LNCaP clone FGC (cell line): ENCODE results near the gene DPPA4.

ENCODE experiments used
- DNase-seq: peaks from one replicate; pipeline ENCODE4 v3.0.0-alpha.2; 2011; ENCODE audit warnings: low read depth
- H3K4me3 ChIP-seq: 2 replicates; pipeline ENCODE4 v1.5.1; 2011; ENCODE audit warnings: mild to moderate bottlenecking, low read depth, low read length, control low read depth
- CTCF ChIP-seq: IDR thresholded peaks from 2 replicates; pipeline ENCODE4 v1.5.1; 2012; ENCODE audit warnings: mild to moderate bottlenecking; ENCODE audit not compliant: control insufficient read depth, insufficient read depth; ENCODE audit errors: extremely low read depth

Gene DPPA4

GRCh38 chr3:109339197-109339596 is 1.9 kb upstream of the DPPA4 start:
- no peak for DNase-seq
- TF ChIP-seq CTCF, result no peak
- no peak overlapping the region for H3K4me3 ChIP-seq

- TF ChIP-seq CTCF, result no peak
- H3K4me3 ChIP-seq, result no peak overlapping the region
- no peak for DNase-seq
These were observed 976 bp upstream of the DPPA4 start for GRCh38 chr3:109338322-109338721.

- TF ChIP-seq CTCF, result no peak
- no peak overlapping the region for H3K4me3 ChIP-seq
- no peak for DNase-seq
These were observed 970 bp downstream of the DPPA4 start for GRCh38 chr3:109336291-109336861.

- no peak for DNase-seq
- TF ChIP-seq CTCF, result no peak
- no peak overlapping the region for H3K4me3 ChIP-seq
These were observed 2.8 kb downstream of the DPPA4 start for GRCh38 chr3:109334572-109334971.

GRCh38 chr3:109331692-109332091 is 5.7 kb downstream of the DPPA4 start:
- H3K4me3 ChIP-seq, result no peak overlapping the region
- no peak for TF ChIP-seq CTCF
- no peak for DNase-seq

GRCh38 chr3:109330405-109330804 is 6.9 kb downstream of the DPPA4 start:
- DNase-seq, result no peak
- H3K4me3 ChIP-seq, result no peak overlapping the region
- no peak for TF ChIP-seq CTCF

GRCh38 chr3:109328202-109328601 is 9.1 kb downstream of the DPPA4 start:
- no peak overlapping the region for H3K4me3 ChIP-seq
- no peak for DNase-seq
- TF ChIP-seq CTCF, result no peak
